Measurements from ENCODE around the gene SERPINE3.

DNA sequence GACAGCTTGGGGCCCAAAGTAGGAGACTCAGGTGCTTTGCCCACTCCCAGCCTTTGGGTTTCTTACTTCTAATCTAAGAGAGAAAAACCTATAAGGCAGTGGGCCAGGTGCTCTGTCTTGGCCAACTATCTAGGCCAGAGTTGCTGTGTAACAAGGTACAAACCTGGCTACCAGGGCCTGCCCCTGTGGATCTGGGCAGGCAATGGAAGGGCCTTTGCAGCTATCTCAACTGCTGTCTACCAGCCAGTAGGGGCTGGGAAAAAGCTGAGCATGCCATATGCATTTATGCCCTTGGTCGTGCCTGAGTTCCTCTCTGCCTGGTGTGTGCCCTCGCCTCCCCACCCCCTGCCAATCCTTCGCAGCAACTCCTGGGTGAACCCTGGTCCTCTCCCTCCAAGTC, 16.7 kb upstream of the SERPINE3 start:
- TF ChIP-seq, protein P1, sequence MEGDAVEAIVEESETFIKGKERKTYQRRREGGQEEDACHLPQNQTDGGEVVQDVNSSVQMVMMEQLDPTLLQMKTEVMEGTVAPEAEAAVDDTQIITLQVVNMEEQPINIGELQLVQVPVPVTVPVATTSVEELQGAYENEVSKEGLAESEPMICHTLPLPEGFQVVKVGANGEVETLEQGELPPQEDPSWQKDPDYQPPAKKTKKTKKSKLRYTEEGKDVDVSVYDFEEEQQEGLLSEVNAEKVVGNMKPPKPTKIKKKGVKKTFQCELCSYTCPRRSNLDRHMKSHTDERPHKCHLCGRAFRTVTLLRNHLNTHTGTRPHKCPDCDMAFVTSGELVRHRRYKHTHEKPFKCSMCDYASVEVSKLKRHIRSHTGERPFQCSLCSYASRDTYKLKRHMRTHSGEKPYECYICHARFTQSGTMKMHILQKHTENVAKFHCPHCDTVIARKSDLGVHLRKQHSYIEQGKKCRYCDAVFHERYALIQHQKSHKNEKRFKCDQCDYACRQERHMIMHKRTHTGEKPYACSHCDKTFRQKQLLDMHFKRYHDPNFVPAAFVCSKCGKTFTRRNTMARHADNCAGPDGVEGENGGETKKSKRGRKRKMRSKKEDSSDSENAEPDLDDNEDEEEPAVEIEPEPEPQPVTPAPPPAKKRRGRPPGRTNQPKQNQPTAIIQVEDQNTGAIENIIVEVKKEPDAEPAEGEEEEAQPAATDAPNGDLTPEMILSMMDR (IDR thresholded peaks at IDR 0.05) = no peak
- no peak for TF ChIP-seq POLR2A (IDR thresholded peaks at IDR 0.05)

Measured in testis (tissue), 2 donors.